ENCODE measurements around the gene CPN1. TPM values are rescaled to one million over a fixed set of nuclear protein-coding genes. Genes with fewer than 3 reads are reported as not detected.
"Not testable (repeated sequence)": the region's sequence is repeated elsewhere in the genome, so short reads cannot be mapped to it uniquely, and the experiment has no call there.

Gene CPN1
- total RNA-seq, 1 experiment from 2014 or later: not detected

GRCh38 chr10:100013621-100014020 is 68.0 kb downstream of the CPN1 start:
- H2AK5ac ChIP-seq (ENCODE audit: insufficient read length, low read length): no peak overlapping the region
- H3K9me3 ChIP-seq (ENCODE audit: control insufficient read depth, low read depth, low read length): no peaks in the 10 kb centered on the region
- H3K4me2 ChIP-seq (ENCODE audit: insufficient read depth, insufficient read length, low read length): no peak overlapping the region

GRCh38 chr10:100011906-100012305 is 69.8 kb downstream of the CPN1 start:
- not testable (repeated sequence) for H3K23ac ChIP-seq (ENCODE audit: insufficient read length, low read depth, low read length); H3K18ac ChIP-seq (ENCODE audit: insufficient read length, low read depth, low read length); H3K27ac ChIP-seq (ENCODE audit: insufficient read length, low read depth, low read length); H3K14ac ChIP-seq (ENCODE audit: insufficient read depth, low read length); DNase-seq; H3T11ph ChIP-seq (ENCODE audit: low read length); H2BK12ac ChIP-seq (ENCODE audit: insufficient read length, low read depth, low read length); H2AK5ac ChIP-seq (ENCODE audit: insufficient read length, low read length); H2AFZ ChIP-seq (ENCODE audit: low read length); H3K4ac ChIP-seq (ENCODE audit: low read depth, low read length); H3K4me2 ChIP-seq (ENCODE audit: insufficient read depth, insufficient read length, low read length); H3K23me2 ChIP-seq (ENCODE audit: insufficient read length, low read depth, low read length, poor library complexity, severe bottlenecking); H2BK20ac ChIP-seq (ENCODE audit: low read depth, low read length, poor library complexity, severe bottlenecking); H4K8ac ChIP-seq (replicated peaks; ENCODE audit: insufficient read length, low read depth, low read length); H4K20me1 ChIP-seq (ENCODE audit: control insufficient read depth, insufficient read depth, insufficient read length); H2BK120ac ChIP-seq (ENCODE audit: low read depth, low read length, poor library complexity, severe bottlenecking); H3K36me3 Mint-ChIP-seq (ENCODE audit: insufficient read depth in 1 of 3, low read depth in 3 of 3); H3K27ac Mint-ChIP-seq; H3K27me3 ChIP-seq (ENCODE audit: insufficient read depth, low read length); H3K9me3 Mint-ChIP-seq; H3K9me3 ChIP-seq (ENCODE audit: control insufficient read depth, low read depth, low read length); H2BK5ac ChIP-seq (ENCODE audit: insufficient read length, low read length); H3K79me1 ChIP-seq (ENCODE audit: insufficient read depth, low read depth, low read length, poor library complexity, severe bottlenecking); H3K4me3 Mint-ChIP-seq; H3K9ac ChIP-seq (ENCODE audit: extremely low read depth, insufficient read length, low read length); H2BK15ac ChIP-seq (ENCODE audit: low read depth, low read length); H4K5ac ChIP-seq (ENCODE audit: insufficient read length, low read depth, low read length); H3K56ac ChIP-seq (ENCODE audit: insufficient read length, low read depth, low read length); H3K79me2 ChIP-seq (ENCODE audit: insufficient read depth, low read length); H4K91ac ChIP-seq (ENCODE audit: insufficient read length, low read depth, low read length); H3K4me1 ChIP-seq (ENCODE audit: insufficient read depth, low read length)
- no CpG with 5 or more reads among the region's 20 CpGs for WGBS (ENCODE audit: extremely low coverage, insufficient read length, low lambda C conversion rate)
- Mint-ChIP-seq H3K27me3 (ENCODE audit: low read depth) (peaks cover 13% of the 10 kb centered on the region), H3K4me1 (peaks cover 25 to 27% of the 10 kb centered on the region in 2 experiments)

More at GRCh38 chr10:100013621-100014020, 68.0 kb downstream of the CPN1 start:
- Mint-ChIP-seq H3K4me3 (no peak overlapping the region), H3K4me1 (peaks cover 10 to 14% of the 10 kb centered on the region in 2 experiments), H3K9me3 (no peaks in the 10 kb centered on the region; a peak in 1 of 5 replicates), H3K27me3 (ENCODE audit: low read depth) (peaks cover 13% of the 10 kb centered on the region), H3K36me3 (ENCODE audit: insufficient read depth in 1 of 3, low read depth in 3 of 3) (no peaks in the 10 kb centered on the region; a peak in 1 of 7 replicates), H3K27ac (no peak overlapping the region)
- no peaks in the 10 kb centered on the region for H4K20me1 ChIP-seq (ENCODE audit: control insufficient read depth, insufficient read depth, insufficient read length)
- H3K4me1 ChIP-seq (ENCODE audit: insufficient read depth, low read length): no peaks in the 10 kb centered on the region
- no peak overlapping the region for H3T11ph ChIP-seq (ENCODE audit: low read length)
- no peak for DNase-seq
- peaks cover 9% of the 10 kb centered on the region for H3K23me2 ChIP-seq (ENCODE audit: insufficient read length, low read depth, low read length, poor library complexity, severe bottlenecking)
- no peak overlapping the region for H2BK12ac ChIP-seq (ENCODE audit: insufficient read length, low read depth, low read length)
- H3K9ac ChIP-seq (ENCODE audit: extremely low read depth, insufficient read length, low read length): no peak overlapping the region
- no peak overlapping the region for H4K91ac ChIP-seq (ENCODE audit: insufficient read length, low read depth, low read length)
- no peak overlapping the region for H2BK5ac ChIP-seq (ENCODE audit: insufficient read length, low read length)
- no peak overlapping the region for H3K14ac ChIP-seq (ENCODE audit: insufficient read depth, low read length)
- H3K27ac ChIP-seq (ENCODE audit: insufficient read length, low read depth, low read length): no peak overlapping the region
- no peak overlapping the region for H2BK15ac ChIP-seq (ENCODE audit: low read depth, low read length)
- no peak overlapping the region for H4K5ac ChIP-seq (ENCODE audit: insufficient read length, low read depth, low read length)
- H3K23ac ChIP-seq (ENCODE audit: insufficient read length, low read depth, low read length): no peak overlapping the region
- no peaks in the 10 kb centered on the region for H3K79me2 ChIP-seq (ENCODE audit: insufficient read depth, low read length)
- no peak overlapping the region for H3K18ac ChIP-seq (ENCODE audit: insufficient read length, low read depth, low read length)
- no peaks in the 10 kb centered on the region for H3K79me1 ChIP-seq (ENCODE audit: insufficient read depth, low read depth, low read length, poor library complexity, severe bottlenecking)
- WGBS (ENCODE audit: extremely low coverage, insufficient read length, low lambda C conversion rate): no CpG with 5 or more reads among the region's 1 CpG
- H3K27me3 ChIP-seq (ENCODE audit: insufficient read depth, low read length): no peaks in the 10 kb centered on the region
- TF ChIP-seq, protein P1, sequence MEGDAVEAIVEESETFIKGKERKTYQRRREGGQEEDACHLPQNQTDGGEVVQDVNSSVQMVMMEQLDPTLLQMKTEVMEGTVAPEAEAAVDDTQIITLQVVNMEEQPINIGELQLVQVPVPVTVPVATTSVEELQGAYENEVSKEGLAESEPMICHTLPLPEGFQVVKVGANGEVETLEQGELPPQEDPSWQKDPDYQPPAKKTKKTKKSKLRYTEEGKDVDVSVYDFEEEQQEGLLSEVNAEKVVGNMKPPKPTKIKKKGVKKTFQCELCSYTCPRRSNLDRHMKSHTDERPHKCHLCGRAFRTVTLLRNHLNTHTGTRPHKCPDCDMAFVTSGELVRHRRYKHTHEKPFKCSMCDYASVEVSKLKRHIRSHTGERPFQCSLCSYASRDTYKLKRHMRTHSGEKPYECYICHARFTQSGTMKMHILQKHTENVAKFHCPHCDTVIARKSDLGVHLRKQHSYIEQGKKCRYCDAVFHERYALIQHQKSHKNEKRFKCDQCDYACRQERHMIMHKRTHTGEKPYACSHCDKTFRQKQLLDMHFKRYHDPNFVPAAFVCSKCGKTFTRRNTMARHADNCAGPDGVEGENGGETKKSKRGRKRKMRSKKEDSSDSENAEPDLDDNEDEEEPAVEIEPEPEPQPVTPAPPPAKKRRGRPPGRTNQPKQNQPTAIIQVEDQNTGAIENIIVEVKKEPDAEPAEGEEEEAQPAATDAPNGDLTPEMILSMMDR (conservative IDR thresholded peaks at IDR 0.05): no peak
- no peak overlapping the region for H2BK20ac ChIP-seq (ENCODE audit: low read depth, low read length, poor library complexity, severe bottlenecking)
- H4K8ac ChIP-seq (replicated peaks; ENCODE audit: insufficient read length, low read depth, low read length): no peak overlapping the region
- H2AFZ ChIP-seq (ENCODE audit: low read length): no peak overlapping the region
- H3K4ac ChIP-seq (ENCODE audit: low read depth, low read length): no peak overlapping the region
- no peak overlapping the region for H2BK120ac ChIP-seq (ENCODE audit: low read depth, low read length, poor library complexity, severe bottlenecking)
- H3K56ac ChIP-seq (ENCODE audit: insufficient read length, low read depth, low read length): no peak overlapping the region
